ENCODE results near the gene TWIST2. TPM values are rescaled to one million over a fixed set of nuclear protein-coding genes. Genes with fewer than 3 reads are reported as not detected.

TWIST2 gene
- total and polyA plus RNA-seq, 7 donors, result 0.58 to 1.2 (median 0.90) TPM

- Histone ChIP-seq H3K27me3 (ENCODE audit: insufficient read depth in 3 of 3, low read length in 2 of 3) (peaks cover 0 to 17% (median 4%) of the 10 kb centered on the region in 3 donors), H3K4me3 (no peak overlapping the region), H3K9me3 (no peaks in the 10 kb centered on the region), H3K27ac (no peak overlapping the region), H3K36me3 (ENCODE audit: insufficient read depth in 1 of 2, low read depth in 1 of 2) (no peaks in the 10 kb centered on the region), H3K4me1 (no peaks in the 10 kb centered on the region)
- intact Hi-C loops (cut with DNase I), result no loop called here
- DNase-seq, result no peak
- TF ChIP-seq CTCF (IDR thresholded peaks at IDR 0.05), result no peak
- WGBS, 3 donors, result 75 to 81% (median 80%) methylated on average over 29 of the region's 29 CpGs
- ATAC-seq, result no peak
Measured at GRCh38 chr2:238890618-238891456, 43.0 kb downstream of the TWIST2 start.

GRCh38 chr2:238891457-238892203 lies 43.7 kb downstream of the TWIST2 start:
- intact Hi-C loops (cut with DNase I), result no loop called here
- no peak for TF ChIP-seq CTCF (IDR thresholded peaks at IDR 0.05)
- Histone ChIP-seq H3K4me3 (no peak overlapping the region), H3K27me3 (ENCODE audit: insufficient read depth in 3 of 3, low read length in 2 of 3) (peaks cover 0 to 17% (median 4%) of the 10 kb centered on the region in 3 donors), H3K9me3 (no peaks in the 10 kb centered on the region), H3K36me3 (ENCODE audit: insufficient read depth in 1 of 2, low read depth in 1 of 2) (no peaks in the 10 kb centered on the region), H3K4me1 (no peaks in the 10 kb centered on the region), H3K27ac (no peak overlapping the region)
- DNase-seq, result no peak
- 71 to 76% (median 72%) methylated on average over 28 to 29 of the region's 29 CpGs for WGBS, 3 donors
- no peak for ATAC-seq

GRCh38 chr2:238892204-238892500 lies 44.3 kb downstream of the TWIST2 start:
- H3K27me3 ChIP-seq (ENCODE audit: insufficient read depth in 3 of 3, low read length in 2 of 3), result peaks cover 0 to 16% (median 6%) of the 10 kb centered on the region in 3 donors
- no peaks in the 10 kb centered on the region for H3K9me3 ChIP-seq
- intact Hi-C loops (cut with DNase I), result no loop called here
- peak in 1 of 2 donors; percentile 47 for DNase-seq
- WGBS, 3 donors, result 90 to 96% (median 92%) methylated on average over 14 of the region's 14 CpGs
- no peak for TF ChIP-seq CTCF (IDR thresholded peaks at IDR 0.05)
- no peak for ATAC-seq
- no peaks in the 10 kb centered on the region for H3K4me1 ChIP-seq
- H3K36me3 ChIP-seq (ENCODE audit: insufficient read depth in 1 of 2, low read depth in 1 of 2), result no peaks in the 10 kb centered on the region
- H3K4me3 ChIP-seq, result no peak overlapping the region
- H3K27ac ChIP-seq, result no peak overlapping the region

GRCh38 chr2:238892796-238893195 lies 44.9 kb downstream of the TWIST2 start:
- no peak for DNase-seq
- TF ChIP-seq CTCF (IDR thresholded peaks at IDR 0.05), result no peak
- intact Hi-C loops (cut with DNase I), result no loop called here
- ATAC-seq, result no peak
- Histone ChIP-seq H3K27ac (no peak overlapping the region), H3K4me3 (no peak overlapping the region), H3K36me3 (ENCODE audit: insufficient read depth in 1 of 2, low read depth in 1 of 2) (no peaks in the 10 kb centered on the region), H3K27me3 (ENCODE audit: insufficient read depth in 3 of 3, low read length in 2 of 3) (peaks cover 0 to 21% (median 6%) of the 10 kb centered on the region in 3 donors), H3K4me1 (no peaks in the 10 kb centered on the region), H3K9me3 (no peaks in the 10 kb centered on the region)
- 89 to 93% (median 89%) methylated on average over 2 of the region's 2 CpGs for WGBS, 3 donors
